HG02938 (cell line): ENCODE measurements around the gene ZMIZ2.
"Not testable (repeated sequence)": the region's sequence is repeated elsewhere in the genome, so short reads cannot be mapped to it uniquely, and the experiment has no call there.

Experiments
- ATAC-seq: cut with Tn5 transposase; IDR thresholded peaks from one replicate; pipeline ENCODE4 v1.9.1; 2021; ENCODE audit warnings: mild to moderate bottlenecking, moderate library complexity; ENCODE audit not compliant: unreplicated experiment

ZMIZ2 gene

DNA sequence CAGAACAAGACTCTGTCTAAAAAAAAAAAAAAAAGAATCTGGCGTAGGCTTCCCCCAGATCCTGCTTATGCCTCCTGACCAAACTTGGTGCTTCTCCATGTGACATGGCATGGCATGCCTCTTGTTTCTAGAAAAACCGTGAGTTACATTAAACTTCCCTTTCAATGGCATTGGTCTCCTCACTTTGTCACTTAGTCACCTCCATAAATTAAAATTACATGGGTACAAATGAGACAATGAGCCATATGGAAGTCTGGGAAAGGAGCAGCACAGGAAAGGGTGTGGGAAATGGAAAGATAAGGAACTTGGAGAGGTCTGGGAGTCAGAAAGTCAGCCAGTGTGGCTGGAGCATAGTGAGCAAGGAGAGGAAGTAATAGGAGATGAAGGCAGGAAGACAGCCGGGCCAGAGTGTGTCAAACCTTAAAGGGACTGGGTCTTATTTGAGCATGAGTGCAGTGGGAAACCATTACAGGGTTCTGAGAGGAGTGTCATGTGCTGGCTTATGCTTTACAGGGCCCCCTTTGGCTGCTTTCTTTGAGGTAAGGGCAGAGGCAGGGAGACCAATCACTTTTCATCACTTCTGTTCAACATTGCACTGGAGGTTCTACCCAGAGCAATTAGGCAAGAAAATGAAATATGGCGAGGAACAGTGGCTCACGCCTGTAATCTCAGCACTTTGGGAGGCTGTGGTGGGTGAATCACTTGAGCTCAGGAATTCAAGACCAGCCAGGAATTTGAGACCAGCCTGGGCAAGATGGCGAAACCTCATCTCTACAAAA lies 21.3 kb upstream of the ZMIZ2 start:
- no peak for ATAC-seq

DNA sequence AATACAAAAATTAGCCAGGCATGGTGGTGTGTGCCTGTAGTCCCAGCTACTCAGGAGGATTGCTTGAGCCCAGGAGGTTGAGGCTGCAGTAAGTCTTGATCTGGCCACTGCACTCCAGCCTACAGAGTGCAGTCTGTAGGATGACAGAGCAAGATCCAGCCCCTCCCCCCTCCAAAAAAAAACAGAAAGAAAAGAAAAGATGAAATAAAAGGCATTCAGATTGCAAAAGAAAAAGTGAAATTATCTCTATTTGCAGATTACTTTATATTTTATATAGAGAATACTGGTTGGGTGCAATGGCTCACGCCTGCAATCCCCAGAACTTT lies 20.7 kb upstream of the ZMIZ2 start:
- ATAC-seq, result no peak

DNA sequence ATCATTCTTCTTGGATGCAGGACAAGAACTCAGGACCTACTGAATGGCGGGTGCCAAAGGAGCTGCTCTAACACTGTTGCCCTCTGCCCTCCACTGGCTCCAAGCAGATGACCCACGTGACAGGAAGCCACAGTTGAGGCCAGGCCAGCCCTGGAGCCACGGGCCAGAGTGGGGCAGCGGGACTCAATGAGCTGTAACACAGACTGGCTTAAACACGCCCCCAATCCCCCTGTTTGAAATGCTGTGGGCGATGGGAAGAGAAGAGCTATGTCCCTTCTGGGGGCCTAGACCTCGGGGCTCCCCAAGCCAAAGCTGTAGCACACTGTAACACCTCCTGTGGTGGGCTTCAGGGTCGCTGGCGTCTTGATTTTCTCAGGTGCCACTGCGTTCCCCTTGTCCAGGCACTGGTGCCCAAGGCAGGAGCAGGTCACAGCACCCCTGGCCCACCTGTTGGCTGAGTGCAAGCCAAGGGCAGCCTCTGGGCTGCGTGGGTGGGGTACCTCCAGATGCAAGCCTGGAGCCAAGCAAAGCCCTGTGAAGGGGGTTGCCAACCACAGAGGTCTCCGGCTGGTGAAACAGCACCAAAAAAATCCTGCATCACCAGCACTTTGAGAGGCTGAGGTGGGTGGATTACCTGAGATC lies 18.6 kb upstream of the ZMIZ2 start:
- ATAC-seq, result no peak

DNA sequence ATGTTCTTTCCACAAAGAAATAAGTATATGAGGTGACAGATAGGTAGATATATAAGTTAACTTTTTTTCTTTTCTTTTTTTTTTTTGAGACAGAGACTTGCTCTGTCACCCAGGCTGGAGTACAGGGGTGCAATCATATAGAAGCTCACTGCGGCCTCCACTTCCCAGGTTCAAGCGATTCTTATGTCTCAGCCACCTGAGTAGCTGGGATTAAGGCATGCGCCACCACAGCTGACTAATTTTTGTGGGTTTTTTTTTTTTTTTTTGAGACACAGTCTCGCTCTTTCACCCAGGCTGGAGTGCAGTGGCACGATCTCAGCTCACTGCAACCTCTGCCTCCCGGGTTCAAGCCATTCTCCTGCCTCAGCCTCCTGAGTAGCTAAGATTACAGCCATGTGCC lies 15.7 kb upstream of the ZMIZ2 start:
- not testable (repeated sequence) for ATAC-seq

DNA sequence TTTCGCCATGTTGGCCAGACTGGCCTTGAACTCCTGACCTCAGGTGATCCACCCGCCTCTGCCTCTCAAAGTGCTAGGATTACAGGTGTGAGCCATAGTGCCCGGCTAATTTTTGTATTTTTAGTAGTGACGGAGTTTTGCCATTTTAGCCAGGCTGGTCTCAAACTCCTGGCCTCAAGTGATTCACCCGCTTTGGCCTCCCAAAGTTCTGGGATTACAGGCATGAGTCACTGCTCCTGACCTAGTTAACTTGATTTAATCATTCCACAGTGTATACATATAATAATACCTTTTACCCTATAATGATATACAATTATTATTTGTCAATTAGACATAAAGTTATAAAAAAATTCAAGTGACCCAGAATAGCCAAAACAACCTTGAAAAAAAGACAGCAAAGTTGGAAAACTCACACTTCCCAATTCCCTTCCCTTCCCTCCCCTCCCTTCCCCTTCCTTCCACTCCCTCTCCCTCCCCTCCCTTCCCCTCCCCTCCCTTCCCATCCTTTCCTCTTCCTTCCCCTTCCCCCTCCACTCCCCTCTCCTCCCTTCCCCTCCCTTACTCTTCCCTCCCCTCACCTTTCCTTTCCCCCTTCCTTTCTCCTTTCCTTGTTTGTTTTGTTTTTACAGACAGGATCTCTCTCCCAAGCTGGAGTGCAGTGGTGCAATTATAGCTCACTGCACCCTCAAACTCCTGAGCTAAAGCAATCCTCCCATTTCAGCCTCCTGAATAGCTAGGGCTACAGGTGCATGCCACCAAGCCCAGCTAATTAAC lies 14.8 kb upstream of the ZMIZ2 start:
- ATAC-seq, result no peak

- no peak for ATAC-seq
Observed at GRCh38 chr7:44735403-44736165, 13.1 kb upstream of the ZMIZ2 start.

- no peak for ATAC-seq
Observed at GRCh38 chr7:44736896-44737295, 11.8 kb upstream of the ZMIZ2 start.

DNA sequence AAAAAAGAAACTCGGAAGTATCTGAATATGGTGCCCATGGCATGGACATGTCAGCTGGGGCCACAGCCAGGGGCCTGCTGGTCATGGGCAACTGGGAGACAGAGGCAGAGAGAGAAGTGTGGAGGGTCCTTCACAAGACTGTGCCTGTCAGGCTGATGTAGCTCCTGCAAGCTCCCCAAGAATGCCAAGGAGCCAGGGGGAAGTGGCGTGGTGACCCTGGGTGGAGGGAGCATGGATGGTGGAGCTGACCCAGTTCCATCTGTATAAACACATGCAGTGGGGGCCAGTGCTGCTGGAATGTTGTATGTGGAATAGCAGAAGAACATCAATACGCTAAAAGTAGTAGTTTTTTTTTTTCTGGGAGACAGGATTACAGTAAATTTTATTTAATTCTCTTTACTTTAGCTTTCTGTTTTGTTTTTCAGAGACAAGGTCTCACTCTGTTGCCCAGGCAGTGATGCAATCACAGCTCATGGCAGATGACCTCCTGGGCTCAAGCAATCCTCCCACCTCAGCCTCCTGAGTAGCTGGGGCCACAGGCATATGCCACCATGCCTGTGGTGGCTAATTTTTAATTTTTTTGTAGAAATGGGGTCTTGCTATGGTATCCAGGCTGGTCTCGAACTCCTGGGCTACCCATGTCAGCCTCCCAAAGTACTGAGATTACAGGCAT lies 10.5 kb upstream of the ZMIZ2 start:
- no peak for ATAC-seq

GRCh38 chr7:44738876-44739665 lies 9.6 kb upstream of the ZMIZ2 start:
- no peak for ATAC-seq

DNA sequence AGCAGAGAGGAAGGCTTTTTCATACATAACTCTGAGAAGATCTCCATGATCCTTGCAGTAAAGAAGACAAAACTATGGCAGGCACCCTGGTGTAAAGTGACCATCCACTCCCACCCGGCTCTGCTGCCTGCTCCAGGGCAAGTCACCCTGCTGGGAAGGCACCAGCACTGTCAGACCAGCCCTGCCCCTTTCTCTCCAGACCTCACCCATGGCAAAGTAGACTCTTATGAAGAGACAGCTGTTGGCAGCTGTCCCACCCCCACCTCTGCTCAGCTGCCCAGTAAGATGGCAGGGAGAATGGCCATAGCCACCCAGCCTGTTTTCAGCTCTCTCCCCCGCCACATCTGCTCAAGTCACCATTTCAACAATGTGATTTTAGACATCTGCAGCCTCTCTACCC lies 8.6 kb upstream of the ZMIZ2 start:
- no peak for ATAC-seq

- ATAC-seq, result no peak
Observed at GRCh38 chr7:44743750-44744149, 4.9 kb upstream of the ZMIZ2 start.

- peak; percentile 11 for ATAC-seq
Observed at GRCh38 chr7:44748948-44749731, 493 bp downstream of the ZMIZ2 start.

DNA sequence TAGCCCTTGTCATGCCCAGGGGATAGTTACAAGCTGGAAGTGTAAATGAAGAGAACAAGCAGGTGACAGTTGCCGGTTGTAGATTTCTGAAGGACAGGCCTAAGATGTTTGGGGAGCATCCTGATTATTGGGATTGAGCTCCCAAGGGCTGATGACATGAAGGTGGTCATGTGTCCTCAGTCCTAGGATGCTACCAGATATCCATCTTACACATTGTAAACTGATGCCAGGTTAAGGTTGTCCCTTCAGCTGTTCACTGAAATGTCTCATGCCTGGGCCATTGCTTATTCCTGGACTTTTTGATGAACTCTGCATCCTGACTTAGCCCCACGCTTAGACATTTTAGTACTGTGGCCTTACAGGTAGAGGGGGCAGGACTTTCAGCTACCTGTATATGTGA lies 1.3 kb downstream of the ZMIZ2 start:
- ATAC-seq, result no peak

- ATAC-seq, result no peak
Observed at GRCh38 chr7:44750424-44750823, 1.8 kb downstream of the ZMIZ2 start.

DNA sequence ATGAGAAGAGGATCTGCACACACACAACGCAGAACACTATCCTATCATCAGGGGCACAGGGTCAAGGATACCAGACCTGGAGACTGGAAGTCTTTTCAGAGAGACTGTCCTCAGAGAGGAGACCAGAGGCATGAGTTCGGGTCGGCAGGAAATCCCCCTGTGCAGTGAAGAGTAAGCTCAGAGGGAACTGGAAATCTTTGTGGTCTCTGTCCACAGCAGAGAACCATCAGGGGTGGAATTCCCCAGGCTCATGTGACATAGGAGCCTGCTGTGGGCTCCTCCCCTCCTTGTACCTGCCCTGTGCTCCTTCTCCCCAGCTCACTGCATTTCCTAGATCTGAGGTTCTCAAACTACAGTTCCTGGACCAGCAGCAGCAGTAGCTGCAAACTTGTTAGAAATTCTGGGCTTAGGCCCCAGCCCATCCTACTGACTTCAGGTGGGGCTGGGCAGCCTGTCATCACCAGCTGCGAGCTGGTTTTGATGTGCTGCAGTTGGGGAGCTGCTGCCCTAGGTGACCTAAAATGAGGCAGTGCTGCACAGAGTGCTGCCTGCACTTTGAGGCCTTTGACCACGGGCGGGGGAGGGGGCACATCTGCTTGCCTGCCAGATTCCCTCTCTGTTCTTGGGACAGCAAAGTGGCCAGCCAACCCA lies 2.4 kb downstream of the ZMIZ2 start:
- ATAC-seq, result peak; percentile 53

DNA sequence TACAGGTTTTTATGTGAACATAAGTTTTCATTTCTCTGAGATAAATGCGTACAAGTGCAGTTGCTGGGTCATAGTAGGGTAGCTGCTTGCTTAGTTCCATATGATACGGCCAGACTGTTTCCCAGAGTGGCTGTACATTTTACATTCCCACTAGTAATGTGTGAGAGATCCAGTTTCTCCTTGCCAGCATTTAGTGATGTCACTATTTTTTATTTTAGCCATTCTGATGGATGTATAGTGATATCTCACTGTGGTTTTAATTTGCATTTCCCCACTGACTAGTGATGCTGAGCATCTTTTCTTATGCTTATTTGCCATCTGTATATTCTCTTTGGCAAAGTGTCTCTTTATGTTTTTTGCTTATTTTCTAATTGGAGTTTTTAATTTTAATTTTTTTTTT lies 4.2 kb downstream of the ZMIZ2 start:
- ATAC-seq, result no peak

DNA sequence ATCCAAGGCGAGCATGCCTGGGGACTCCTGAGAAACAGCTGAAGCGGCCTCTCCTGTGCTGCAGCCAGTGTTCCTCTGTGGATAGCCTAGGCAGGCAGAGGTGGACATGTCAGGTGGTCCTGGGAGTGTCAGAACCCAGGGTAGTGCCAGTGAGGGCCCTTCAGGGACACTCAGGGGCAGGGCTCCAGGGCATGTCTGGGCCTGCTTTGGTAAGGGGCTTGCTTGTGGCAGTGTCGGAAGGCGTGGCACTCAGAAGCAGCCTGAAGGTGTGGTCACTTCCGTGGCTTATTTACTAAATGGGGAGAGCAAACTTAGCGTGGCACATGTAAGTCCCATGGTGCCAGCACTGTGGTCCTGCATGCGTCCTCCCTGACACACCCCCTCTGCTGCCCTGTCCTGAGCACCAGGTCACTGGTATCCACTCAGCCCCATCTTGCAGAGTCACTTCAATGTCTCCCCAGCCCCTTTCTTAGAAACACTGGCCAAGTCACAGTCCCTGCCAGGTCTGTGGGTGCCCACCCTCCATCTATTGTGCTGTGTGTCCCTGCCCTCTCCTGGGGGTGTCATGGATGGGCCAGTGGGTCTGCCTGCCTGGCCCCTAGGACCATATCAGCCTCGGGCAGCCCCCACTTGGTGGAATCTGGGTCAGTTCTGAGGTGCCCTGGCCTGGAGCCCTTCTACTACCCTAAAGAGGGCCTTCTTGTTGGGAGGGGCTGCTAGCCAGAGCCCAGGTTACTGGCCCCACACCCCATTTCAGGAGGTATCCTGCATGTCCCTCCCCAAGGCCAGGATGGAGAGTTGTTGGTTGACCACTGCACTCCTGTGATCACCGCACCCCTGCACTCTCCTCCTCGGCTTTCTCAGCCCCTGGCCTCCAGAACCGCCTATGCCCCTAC lies 6.4 kb downstream of the ZMIZ2 start:
- no peak for ATAC-seq
